Measurements from ENCODE around the gene BCL2L14.

GRCh38 chr12:12023456-12023855 is 47.3 kb upstream of the BCL2L14 start:
- TF ChIP-seq POLR2A (IDR thresholded peaks at IDR 0.05) (no peak), CTCF (IDR thresholded peaks at IDR 0.05) (no peak), POLR2AphosphoS5 (IDR thresholded peaks at IDR 0.05) (no peak)
